Immature natural killer cell (primary cell): ENCODE data around the gene SMCO4. TPM values are rescaled to one million over a fixed set of nuclear protein-coding genes. Genes with fewer than 3 reads are reported as not detected.
"Not testable (repeated sequence)": the region's sequence is repeated elsewhere in the genome, so short reads cannot be mapped to it uniquely, and the experiment has no call there.

Source experiments
- DNase-seq, 3 donors: peaks; one replicate each; pipeline ENCODE4 v3.0.0; 2022; ENCODE audit warnings: mixed read lengths in 1 of 3
- H3K27ac Mint-ChIP-seq, 6 donors: one replicate each; pipeline ENCODE4 v1.8.0; 2020; ENCODE audit warnings: mixed read lengths in 6 of 6, mild to moderate bottlenecking in 5 of 6, inconsistent platforms in 4 of 6, moderate library complexity in 3 of 6
- H3K27me3 Mint-ChIP-seq, 3 donors: one replicate each; pipeline ENCODE4 v1.8.0; 2020 to 2021; ENCODE audit warnings: low read depth in 3 of 3, mild to moderate bottlenecking in 3 of 3, mixed read lengths in 3 of 3, moderate library complexity in 3 of 3, inconsistent platforms in 1 of 3
- H3K36me3 Mint-ChIP-seq, 3 donors: one replicate each; pipeline ENCODE4 v1.8.0; 2020; ENCODE audit warnings: mixed read lengths in 3 of 3, inconsistent platforms in 2 of 3, mild to moderate bottlenecking in 2 of 3
- H3K4me1 Mint-ChIP-seq, 2 donors: one replicate each; pipeline ENCODE4 v1.8.0; 2020; ENCODE audit warnings: inconsistent platforms in 2 of 2, mild to moderate bottlenecking in 2 of 2, mixed read lengths in 2 of 2, moderate library complexity in 1 of 2
- H3K4me3 Mint-ChIP-seq, 5 donors: one replicate each; pipeline ENCODE4 v1.8.0; 2020; ENCODE audit warnings: mild to moderate bottlenecking in 5 of 5, mixed read lengths in 5 of 5, inconsistent platforms in 3 of 5, moderate library complexity in 3 of 5
- H3K9me3 Mint-ChIP-seq, 6 donors: one replicate each; pipeline ENCODE4 v1.8.0; 2020; ENCODE audit warnings: mild to moderate bottlenecking in 6 of 6, mixed read lengths in 6 of 6, inconsistent platforms in 4 of 6, moderate library complexity in 3 of 6
- polyA plus RNA-seq, 3 donors: library from polyadenylated mRNA; unstranded; fragments of 300-500 nt; fragmentation: Illumina TruSeq; gene quantifications; one replicate each; pipeline ENCODE4 v1.2.3, GENCODE V29; 2021

Gene SMCO4
- polyA plus RNA-seq: 10 to 100 TPM; 10.2 to 11.1 (median 10.3) TPM

GRCh38 chr11:93543292-93543977 lies at the start of gene SMCO4:
Gene SMCO4 (minus strand): TSS chr11:93543391. CDS start chr11:93479189, 64,202 bp downstream.
- DNase-seq: peak; percentile 54 to 65 (median 60)
- H3K4me3 Mint-ChIP-seq: peak within 1 kb of the TSS; percentile 90 to 91 (median 90)
- peak within 1 kb of the TSS; percentile 58 to 83 (median 74) for H3K27ac Mint-ChIP-seq
- H3K9me3 Mint-ChIP-seq: no peaks in the 10 kb centered on the region
- H3K4me1 Mint-ChIP-seq: peaks cover 26 to 31% of the 10 kb centered on the region in 2 donors
- peaks cover 0 to 3% (median 0%) of the 10 kb centered on the region in 3 donors for H3K36me3 Mint-ChIP-seq
- peaks cover 2 to 10% (median 6%) of the 10 kb centered on the region in 3 donors for H3K27me3 Mint-ChIP-seq

- DNase-seq: no peak
- Mint-ChIP-seq H3K4me1 (no peaks in the 10 kb centered on the region), H3K36me3 (no peaks in the 10 kb centered on the region), H3K27ac (no peak overlapping the region), H3K27me3 (peaks cover 0 to 4% (median 3%) of the 10 kb centered on the region in 3 donors), H3K4me3 (no peak overlapping the region), H3K9me3 (no peaks in the 10 kb centered on the region)
These were observed 48.2 kb upstream of the SMCO4 start for GRCh38 chr11:93591247-93591898.

GRCh38 chr11:93589347-93589746 lies 46.2 kb upstream of the SMCO4 start:
- DNase-seq: no peak
- Mint-ChIP-seq H3K4me1 (no peaks in the 10 kb centered on the region), H3K27ac (no peak overlapping the region), H3K36me3 (no peaks in the 10 kb centered on the region), H3K27me3 (peaks cover 0 to 4% (median 3%) of the 10 kb centered on the region in 3 donors), H3K9me3 (no peaks in the 10 kb centered on the region), H3K4me3 (no peak overlapping the region)

GRCh38 chr11:93587858-93588581 lies 44.8 kb upstream of the SMCO4 start:
- H3K27me3 Mint-ChIP-seq: peaks cover 0 to 4% (median 0%) of the 10 kb centered on the region in 3 donors
- no peaks in the 10 kb centered on the region for H3K36me3 Mint-ChIP-seq
- no peaks in the 10 kb centered on the region for H3K4me1 Mint-ChIP-seq
- H3K9me3 Mint-ChIP-seq: no peaks in the 10 kb centered on the region
- no peak overlapping the region for H3K27ac Mint-ChIP-seq
- H3K4me3 Mint-ChIP-seq: no peak overlapping the region
- DNase-seq: no peak

- H3K4me1 Mint-ChIP-seq, H3K4me3 Mint-ChIP-seq, H3K36me3 Mint-ChIP-seq, H3K27ac Mint-ChIP-seq, H3K27me3 Mint-ChIP-seq, H3K9me3 Mint-ChIP-seq, DNase-seq: not testable (repeated sequence)
These were observed 44.2 kb upstream of the SMCO4 start for GRCh38 chr11:93587425-93587824.

- Mint-ChIP-seq H3K9me3 (no peaks in the 10 kb centered on the region), H3K27ac (no peak overlapping the region), H3K36me3 (no peaks in the 10 kb centered on the region), H3K4me1 (no peaks in the 10 kb centered on the region), H3K4me3 (no peak overlapping the region), H3K27me3 (peaks cover 0 to 2% (median 1%) of the 10 kb centered on the region in 3 donors)
- no peak for DNase-seq
These were observed 42.6 kb upstream of the SMCO4 start for GRCh38 chr11:93585758-93586157.

- no peaks in the 10 kb centered on the region for H3K36me3 Mint-ChIP-seq
- H3K4me3 Mint-ChIP-seq: no peak overlapping the region
- H3K27me3 Mint-ChIP-seq: peaks cover 0 to 2% (median 1%) of the 10 kb centered on the region in 3 donors
- H3K9me3 Mint-ChIP-seq: peaks cover 0 to 4% (median 0%) of the 10 kb centered on the region in 6 donors
- no peak for DNase-seq
- H3K27ac Mint-ChIP-seq: no peak overlapping the region
- no peaks in the 10 kb centered on the region for H3K4me1 Mint-ChIP-seq
These were observed 40.3 kb upstream of the SMCO4 start for GRCh38 chr11:93583490-93583889.

- peaks cover 0 to 4% (median under 1%) of the 10 kb centered on the region in 6 donors for H3K9me3 Mint-ChIP-seq
- H3K4me1 Mint-ChIP-seq: no peaks in the 10 kb centered on the region
- no peak for DNase-seq
- H3K4me3 Mint-ChIP-seq: no peak overlapping the region
- H3K27ac Mint-ChIP-seq: no peak overlapping the region
- no peaks in the 10 kb centered on the region for H3K36me3 Mint-ChIP-seq
- peaks cover 2 to 4% (median 4%) of the 10 kb centered on the region in 3 donors for H3K27me3 Mint-ChIP-seq
These were observed 36.1 kb upstream of the SMCO4 start for GRCh38 chr11:93579187-93579751.

GRCh38 chr11:93577286-93577685 lies 34.1 kb upstream of the SMCO4 start:
- Mint-ChIP-seq H3K9me3 (peaks cover 0 to 4% (median under 1%) of the 10 kb centered on the region in 6 donors), H3K4me1 (no peaks in the 10 kb centered on the region), H3K27ac (no peak overlapping the region), H3K27me3 (peaks cover 2 to 4% (median 4%) of the 10 kb centered on the region in 3 donors), H3K36me3 (no peaks in the 10 kb centered on the region), H3K4me3 (no peak overlapping the region)
- no peak for DNase-seq

GRCh38 chr11:93576870-93577269 lies 33.7 kb upstream of the SMCO4 start:
- H3K36me3 Mint-ChIP-seq, H3K27me3 Mint-ChIP-seq, H3K4me3 Mint-ChIP-seq, DNase-seq, H3K9me3 Mint-ChIP-seq, H3K4me1 Mint-ChIP-seq, H3K27ac Mint-ChIP-seq: not testable (repeated sequence)

- Mint-ChIP-seq H3K4me3 (no peak overlapping the region), H3K27me3 (peaks cover 2% of the 10 kb centered on the region in 3 donors), H3K4me1 (no peaks in the 10 kb centered on the region), H3K36me3 (no peaks in the 10 kb centered on the region), H3K27ac (no peak overlapping the region), H3K9me3 (peaks cover 0 to 4% (median under 1%) of the 10 kb centered on the region in 6 donors)
- no peak for DNase-seq
These were observed 31.5 kb upstream of the SMCO4 start for GRCh38 chr11:93574638-93575220.

- H3K27me3 Mint-ChIP-seq: peaks cover 2% of the 10 kb centered on the region in 3 donors
- H3K4me3 Mint-ChIP-seq: no peak overlapping the region
- no peaks in the 10 kb centered on the region for H3K36me3 Mint-ChIP-seq
- no peak overlapping the region for H3K27ac Mint-ChIP-seq
- H3K9me3 Mint-ChIP-seq: peaks cover 0 to 1% (median 0%) of the 10 kb centered on the region in 6 donors
- DNase-seq: no peak
- no peaks in the 10 kb centered on the region for H3K4me1 Mint-ChIP-seq
These were observed 30.0 kb upstream of the SMCO4 start for GRCh38 chr11:93573184-93573583.

- no peak overlapping the region for H3K4me3 Mint-ChIP-seq
- H3K36me3 Mint-ChIP-seq: no peaks in the 10 kb centered on the region
- peaks cover 0 to 1% (median 0%) of the 10 kb centered on the region in 6 donors for H3K9me3 Mint-ChIP-seq
- no peaks in the 10 kb centered on the region for H3K4me1 Mint-ChIP-seq
- no peak for DNase-seq
- H3K27me3 Mint-ChIP-seq: peaks cover 2% of the 10 kb centered on the region in 3 donors
- no peak overlapping the region for H3K27ac Mint-ChIP-seq
These were observed 29.4 kb upstream of the SMCO4 start for GRCh38 chr11:93572621-93573020.
